HG03432 (cell line): Measurements from ENCODE around the gene ACADL.

Experiments used
- ATAC-seq: cut with Tn5 transposase; IDR thresholded peaks from one replicate; pipeline ENCODE4 v1.9.1; 2021; ENCODE audit warnings: mild to moderate bottlenecking, moderate library complexity; ENCODE audit not compliant: unreplicated experiment

ACADL gene

DNA sequence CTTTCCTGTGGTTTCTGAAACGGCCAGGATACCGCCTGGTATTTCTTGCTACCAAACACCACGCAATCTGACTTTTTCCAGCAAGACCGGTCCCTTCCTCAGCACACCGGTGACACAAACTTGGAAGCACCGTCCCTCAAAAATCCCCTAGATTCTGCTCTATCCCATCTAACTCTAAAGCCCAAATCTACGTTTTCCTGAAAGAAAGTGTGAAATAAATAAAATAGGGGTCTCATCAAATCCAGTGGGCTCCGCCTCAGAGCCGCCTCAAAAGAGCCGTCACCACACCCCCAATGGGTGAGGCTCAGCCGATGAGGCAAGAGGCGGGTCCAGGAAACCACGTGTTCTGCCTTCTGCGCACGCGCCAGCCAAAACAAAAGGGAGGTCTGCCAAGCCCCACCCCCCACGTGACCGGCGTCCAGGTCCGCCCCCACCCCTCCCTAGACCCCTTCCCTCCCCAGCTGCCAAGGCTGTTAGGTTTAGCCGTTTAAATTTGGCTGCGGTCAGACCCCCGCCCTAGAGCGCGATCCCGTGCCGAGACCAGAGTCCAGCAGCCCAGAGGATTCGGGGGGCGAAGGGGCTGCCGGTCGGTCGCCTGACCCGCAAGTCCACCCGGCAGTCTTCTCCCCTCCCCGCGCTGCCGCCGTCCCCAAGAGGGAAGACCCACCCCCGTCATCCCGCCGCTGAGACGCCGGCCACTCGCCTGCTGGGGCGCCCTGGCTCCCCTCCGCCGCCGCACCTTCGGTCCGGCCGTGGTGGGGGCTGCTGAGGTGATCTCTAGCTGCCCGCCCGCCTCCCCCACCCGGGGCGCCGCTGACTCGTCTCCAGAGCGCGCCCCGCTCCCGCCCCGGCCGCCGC lies 54.6 kb downstream of the ACADL start:
- ATAC-seq = peak; percentile 74

- no peak for ATAC-seq
Measured at GRCh38 chr2:210170196-210170445, 55.1 kb downstream of the ACADL start.

DNA sequence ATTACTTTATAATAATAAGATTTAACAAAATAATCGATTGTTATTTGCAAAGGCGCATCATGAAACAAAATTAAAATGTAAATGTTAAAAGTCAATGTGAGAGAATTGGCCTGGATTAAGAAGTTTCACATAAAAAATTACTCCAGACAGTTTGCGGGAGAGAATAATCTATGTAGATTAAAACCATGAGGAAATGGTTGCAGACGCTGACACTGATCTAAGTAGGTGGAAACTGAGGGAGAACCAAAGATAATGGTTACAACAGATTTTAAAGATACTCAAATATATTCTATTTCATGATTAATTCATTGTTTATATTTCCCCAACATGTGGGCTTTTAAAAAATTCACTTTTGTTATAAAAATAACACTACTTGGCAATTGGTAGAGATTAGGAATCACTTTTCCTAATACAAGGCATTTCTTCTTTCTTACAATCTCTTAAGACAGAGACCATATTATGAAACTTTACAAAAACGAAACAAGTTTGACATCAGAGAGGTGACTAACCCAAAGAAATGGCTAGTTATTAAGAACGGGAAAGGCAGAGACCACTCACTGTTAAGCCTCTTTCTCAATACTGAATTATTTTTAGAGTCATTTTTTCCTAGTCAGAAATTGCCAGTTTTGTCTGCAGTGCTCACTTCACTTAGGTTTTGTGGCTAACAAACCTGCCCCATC lies 55.6 kb downstream of the ACADL start:
- ATAC-seq = peak; percentile 25

GRCh38 chr2:210167227-210167626 lies 58.0 kb downstream of the ACADL start:
- no peak for ATAC-seq

DNA sequence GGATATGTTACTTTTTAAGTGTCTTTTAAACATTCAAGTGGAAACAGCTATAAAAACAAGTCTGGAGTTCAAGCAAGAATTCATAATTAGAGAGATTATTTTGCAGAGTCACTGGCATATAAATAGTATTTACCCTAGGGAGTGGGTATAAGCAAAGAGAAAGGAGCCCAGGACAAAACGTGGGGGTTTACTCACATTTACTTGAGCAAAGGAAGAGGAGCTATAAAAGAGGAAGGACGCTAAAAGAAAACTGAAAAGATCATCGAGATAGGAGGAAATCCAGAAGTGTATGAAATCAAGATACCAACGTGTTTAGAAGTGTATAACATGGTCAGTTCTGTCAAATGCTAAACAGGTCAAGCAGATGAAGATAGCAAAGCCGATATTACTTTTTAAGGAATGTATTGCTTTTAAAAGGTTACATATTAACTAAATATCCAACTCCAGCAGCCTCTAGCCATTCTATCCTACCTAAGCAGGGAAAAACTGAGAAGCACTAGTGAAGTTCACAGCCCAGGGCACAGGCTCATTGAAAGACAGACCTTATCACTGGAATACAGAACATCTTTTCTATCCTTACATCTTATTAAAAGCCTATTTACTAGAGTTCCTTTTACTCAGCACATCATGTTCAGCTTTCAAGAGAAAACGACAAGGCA lies 62.7 kb downstream of the ACADL start:
- ATAC-seq = no peak

DNA sequence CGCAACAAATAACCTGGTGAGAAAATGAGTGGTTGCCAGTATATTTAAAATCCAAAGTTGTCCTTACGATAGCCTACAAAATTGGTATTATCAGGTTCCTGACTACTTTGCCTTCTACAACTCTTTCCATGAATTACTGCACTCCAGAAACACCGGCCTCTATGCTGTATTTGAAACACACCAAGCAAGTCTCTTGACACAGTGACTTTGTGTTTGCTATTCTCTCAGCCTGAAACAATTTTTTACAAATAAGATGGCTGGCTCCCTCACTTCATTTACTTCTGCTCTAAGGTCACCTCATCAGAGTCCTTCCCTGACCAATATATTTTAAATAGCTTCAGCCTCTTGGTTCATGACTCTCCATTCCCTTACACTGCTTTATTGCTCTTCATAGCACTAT lies 66.2 kb downstream of the ACADL start:
- ATAC-seq = no peak

- no peak for ATAC-seq
Measured at GRCh38 chr2:210158236-210158635, 67.0 kb downstream of the ACADL start.

- no peak for ATAC-seq
Measured at GRCh38 chr2:210157526-210157925, 67.7 kb downstream of the ACADL start.

DNA sequence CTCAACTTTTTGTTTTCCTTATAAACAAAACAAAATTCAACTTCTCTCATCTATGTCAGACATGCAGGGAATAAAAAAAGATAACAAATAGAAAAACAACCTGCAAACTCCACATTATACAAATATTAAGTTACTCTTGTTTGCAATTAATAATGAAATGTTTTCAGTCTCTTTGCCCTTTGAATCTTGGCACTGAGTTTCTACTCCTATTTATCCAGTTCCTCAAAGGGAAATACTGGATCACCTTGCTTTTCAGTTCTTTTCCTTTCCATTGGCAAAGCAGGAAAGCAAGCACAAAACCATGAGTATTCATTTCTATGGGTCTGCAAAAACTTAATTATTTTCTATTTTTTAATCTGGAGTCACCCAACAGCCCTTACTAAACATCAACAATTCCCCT lies 77.6 kb downstream of the ACADL start:
- no peak for ATAC-seq
